Epithelial cell of proximal tubule (primary cell): ENCODE data around the gene SESN3. TPM values are rescaled to one million over a fixed set of nuclear protein-coding genes. Genes with fewer than 3 reads are reported as not detected.
"Not testable (repeated sequence)": the region's sequence is repeated elsewhere in the genome, so short reads cannot be mapped to it uniquely, and the experiment has no call there.

ENCODE experiments used
- DNase-seq: peaks from one replicate; pipeline ENCODE4 v3.0.0-alpha.2; 2011; ENCODE audit warnings: low read depth
- H3K4me3 ChIP-seq: 2 replicates; pipeline ENCODE4 v1.5.1; 2011; ENCODE audit warnings: low read depth, mild to moderate bottlenecking, low read length
- total RNA-seq: library from RNA; depleted of rRNA; stranded (reverse); fragments of >200 nt; gene quantifications from 2 replicates; pipeline ENCODE4 v1.2.3, GENCODE V29; 2015
- TF ChIP-seq, protein P1 (sequence below): conservative IDR thresholded peaks from 2 replicates; pipeline ENCODE4 v1.5.1; 2012; ENCODE audit warnings: low read depth, mild to moderate bottlenecking, low read length

SESN3 gene
- total RNA-seq, 1 donor from 2014 or later: 4.9 TPM

DNA sequence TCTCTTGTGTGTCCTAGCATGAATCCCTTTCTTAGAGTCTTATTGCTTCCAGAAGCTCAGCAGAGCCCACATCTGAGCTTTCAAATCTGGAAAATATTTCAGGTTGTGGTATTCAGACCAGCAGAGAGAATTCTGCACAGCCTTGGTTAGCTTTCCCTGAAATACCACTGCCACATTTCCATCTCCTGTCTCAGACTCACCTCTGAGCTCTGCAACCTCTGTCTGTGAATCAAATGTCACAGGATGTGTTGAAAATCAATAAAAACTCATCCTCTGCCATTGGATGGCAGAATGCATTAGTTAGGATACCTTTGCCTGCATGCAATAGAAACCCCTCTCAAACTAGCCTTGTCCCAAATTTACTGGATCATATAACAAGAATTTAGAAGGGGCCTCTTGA lies 93.7 kb downstream of the SESN3 start:
- TF ChIP-seq, protein P1, sequence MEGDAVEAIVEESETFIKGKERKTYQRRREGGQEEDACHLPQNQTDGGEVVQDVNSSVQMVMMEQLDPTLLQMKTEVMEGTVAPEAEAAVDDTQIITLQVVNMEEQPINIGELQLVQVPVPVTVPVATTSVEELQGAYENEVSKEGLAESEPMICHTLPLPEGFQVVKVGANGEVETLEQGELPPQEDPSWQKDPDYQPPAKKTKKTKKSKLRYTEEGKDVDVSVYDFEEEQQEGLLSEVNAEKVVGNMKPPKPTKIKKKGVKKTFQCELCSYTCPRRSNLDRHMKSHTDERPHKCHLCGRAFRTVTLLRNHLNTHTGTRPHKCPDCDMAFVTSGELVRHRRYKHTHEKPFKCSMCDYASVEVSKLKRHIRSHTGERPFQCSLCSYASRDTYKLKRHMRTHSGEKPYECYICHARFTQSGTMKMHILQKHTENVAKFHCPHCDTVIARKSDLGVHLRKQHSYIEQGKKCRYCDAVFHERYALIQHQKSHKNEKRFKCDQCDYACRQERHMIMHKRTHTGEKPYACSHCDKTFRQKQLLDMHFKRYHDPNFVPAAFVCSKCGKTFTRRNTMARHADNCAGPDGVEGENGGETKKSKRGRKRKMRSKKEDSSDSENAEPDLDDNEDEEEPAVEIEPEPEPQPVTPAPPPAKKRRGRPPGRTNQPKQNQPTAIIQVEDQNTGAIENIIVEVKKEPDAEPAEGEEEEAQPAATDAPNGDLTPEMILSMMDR: no peak
- no peak overlapping the region for H3K4me3 ChIP-seq
- DNase-seq: no peak

DNA sequence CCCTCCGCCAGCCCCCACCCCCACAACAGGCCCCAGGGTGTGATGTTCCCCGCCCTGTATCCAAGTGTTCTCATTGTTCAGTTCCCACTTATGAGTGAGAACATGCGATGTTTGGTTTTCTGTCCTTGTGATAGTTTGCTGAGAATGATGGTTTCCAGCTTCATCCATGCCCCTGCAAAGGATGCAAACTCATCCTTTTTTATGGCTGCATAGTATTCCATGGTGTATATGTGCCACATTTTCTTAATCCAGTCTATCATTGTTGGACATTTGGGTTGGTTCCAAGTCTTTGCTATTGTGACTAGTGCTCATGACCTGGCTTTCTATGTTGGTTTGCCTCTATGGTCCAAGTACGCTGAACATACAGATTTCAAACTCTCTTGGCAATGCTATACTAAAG lies 94.3 kb downstream of the SESN3 start:
- not testable (repeated sequence) for DNase-seq, H3K4me3 ChIP-seq

DNA sequence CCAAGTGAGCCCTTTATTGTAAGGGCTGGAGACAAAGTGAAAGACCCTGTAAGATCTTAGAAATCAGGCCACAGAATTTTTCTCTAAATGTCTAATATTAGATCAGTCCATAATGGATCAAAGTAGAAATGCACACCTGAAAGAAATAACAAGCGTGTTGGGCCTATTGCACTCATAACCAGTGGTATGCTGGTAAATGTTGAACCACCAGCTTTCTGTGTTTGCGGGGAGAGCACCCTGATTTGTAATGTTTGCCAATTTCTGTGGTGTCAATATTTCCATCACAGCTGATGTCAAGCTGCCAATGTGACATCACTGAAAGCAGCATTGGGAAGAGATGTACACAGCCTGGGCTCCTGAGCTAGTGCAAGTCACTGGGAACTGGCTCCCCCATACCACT lies 95.1 kb downstream of the SESN3 start:
- no peak for DNase-seq
- TF ChIP-seq, protein P1: no peak
- H3K4me3 ChIP-seq: no peak overlapping the region

DNA sequence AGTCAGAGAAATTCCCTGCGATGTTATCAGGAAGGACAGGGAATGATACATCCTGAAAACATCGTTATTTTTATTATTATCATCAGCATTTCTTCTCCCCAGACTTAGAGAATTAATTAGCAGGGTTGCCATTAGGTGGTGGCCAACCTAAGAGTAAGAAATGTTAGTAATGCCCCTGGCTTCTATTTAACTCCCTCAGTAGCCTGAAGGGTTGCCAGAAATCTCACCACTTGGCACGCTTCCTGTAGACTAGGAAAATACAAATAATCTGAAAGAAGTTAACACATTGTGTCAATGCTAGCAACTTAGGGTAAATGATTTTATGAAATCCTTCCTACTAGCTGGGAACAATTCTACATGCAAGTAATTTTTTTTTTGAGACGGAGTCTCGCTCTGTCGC lies 95.8 kb downstream of the SESN3 start:
- no peak for DNase-seq
- TF ChIP-seq, protein P1: no peak
- H3K4me3 ChIP-seq: no peak overlapping the region

DNA sequence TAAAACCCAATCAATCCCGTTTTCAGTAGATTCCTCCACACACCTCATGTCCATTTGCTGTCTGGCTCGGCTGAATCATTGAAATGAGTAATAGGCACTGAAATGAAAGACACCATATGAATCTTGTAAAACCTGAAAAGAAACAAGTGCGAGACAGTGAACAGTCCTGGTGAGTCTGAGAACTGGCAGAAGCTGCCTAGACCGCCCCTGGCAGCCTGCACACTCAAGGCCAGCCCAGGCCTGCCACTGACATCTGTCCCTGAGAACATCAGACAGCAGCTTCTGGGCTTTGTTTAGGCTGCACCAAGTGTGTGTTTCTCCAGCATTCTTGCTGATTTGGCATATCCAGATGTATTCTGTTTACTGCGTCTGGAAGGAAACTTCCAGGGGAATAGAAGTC lies 96.5 kb downstream of the SESN3 start:
- no peak for DNase-seq
- TF ChIP-seq, protein P1: no peak
- H3K4me3 ChIP-seq: no peak overlapping the region

DNA sequence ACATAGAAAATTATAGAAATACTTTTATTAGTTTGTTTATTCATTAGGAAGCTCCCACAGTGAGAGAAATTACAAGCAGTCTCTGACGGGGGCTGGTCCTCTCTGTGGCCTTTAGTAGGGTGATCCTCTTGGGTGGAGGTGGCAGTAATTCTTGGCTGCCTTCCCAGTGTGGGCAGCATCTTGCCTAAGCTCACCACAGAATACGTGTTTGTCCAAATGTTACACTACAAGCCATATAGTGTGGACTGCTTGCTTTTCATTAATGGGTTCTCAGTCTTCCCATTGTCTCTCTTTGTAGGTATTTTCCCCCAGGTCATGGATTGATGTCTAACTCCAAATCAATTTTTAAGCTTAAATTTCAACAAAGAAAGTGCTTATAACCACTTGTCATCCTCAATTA lies 98.0 kb downstream of the SESN3 start:
- TF ChIP-seq, protein P1: no peak
- DNase-seq: no peak
- H3K4me3 ChIP-seq: no peak overlapping the region

DNA sequence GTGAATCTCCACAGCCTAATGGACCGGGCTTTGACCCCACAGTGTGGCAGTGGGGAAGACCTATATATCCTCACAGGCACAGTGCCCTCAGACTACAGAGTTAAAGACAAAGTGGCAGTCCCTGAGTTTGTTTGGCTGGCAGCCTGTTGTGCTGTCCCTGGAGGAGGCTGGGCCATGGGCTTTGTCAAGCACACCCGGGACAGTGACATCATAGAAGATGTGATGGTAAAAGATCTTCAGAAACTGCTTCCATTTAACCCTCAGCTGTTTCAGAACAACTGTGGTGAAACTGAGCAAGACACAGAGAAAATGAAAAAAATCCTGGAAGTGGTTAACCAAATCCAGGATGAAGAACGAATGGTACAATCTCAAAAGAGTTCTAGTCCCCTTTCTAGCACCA lies 102.4 kb downstream of the SESN3 start:
- DNase-seq: no peak
- TF ChIP-seq, protein P1: no peak
- H3K4me3 ChIP-seq: no peak overlapping the region

DNA sequence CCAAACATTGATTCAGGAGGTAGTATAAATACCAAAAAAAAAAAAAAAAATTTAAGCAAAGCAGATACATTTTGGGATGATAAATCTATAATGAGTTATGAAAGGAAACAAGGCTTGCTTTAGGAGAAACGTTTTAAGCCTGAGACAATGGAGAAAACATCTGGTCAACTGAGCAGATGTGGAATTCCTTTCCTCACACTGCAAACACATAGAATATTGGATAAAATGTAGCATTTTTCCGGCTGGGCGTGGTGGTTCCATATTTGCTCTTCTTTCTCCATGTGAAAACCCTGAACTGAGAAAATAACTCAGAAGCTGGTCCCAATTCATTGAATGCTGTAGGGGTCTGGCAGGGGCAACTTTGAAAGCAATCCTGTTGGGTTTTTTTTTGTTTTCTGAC lies 107.4 kb downstream of the SESN3 start:
- no peak for DNase-seq
- no peak overlapping the region for H3K4me3 ChIP-seq
- TF ChIP-seq, protein P1: no peak
